GF-D8 (cell line): ENCODE measurements around the gene SLC15A4.
"Not testable (repeated sequence)": the region's sequence is repeated elsewhere in the genome, so short reads cannot be mapped to it uniquely, and the experiment has no call there.

Experiments used
- DNase-seq: peaks from one replicate; lab custom pipeline; 2025; lab: John Stamatoyannopoulos, UW

Gene SLC15A4

DNA sequence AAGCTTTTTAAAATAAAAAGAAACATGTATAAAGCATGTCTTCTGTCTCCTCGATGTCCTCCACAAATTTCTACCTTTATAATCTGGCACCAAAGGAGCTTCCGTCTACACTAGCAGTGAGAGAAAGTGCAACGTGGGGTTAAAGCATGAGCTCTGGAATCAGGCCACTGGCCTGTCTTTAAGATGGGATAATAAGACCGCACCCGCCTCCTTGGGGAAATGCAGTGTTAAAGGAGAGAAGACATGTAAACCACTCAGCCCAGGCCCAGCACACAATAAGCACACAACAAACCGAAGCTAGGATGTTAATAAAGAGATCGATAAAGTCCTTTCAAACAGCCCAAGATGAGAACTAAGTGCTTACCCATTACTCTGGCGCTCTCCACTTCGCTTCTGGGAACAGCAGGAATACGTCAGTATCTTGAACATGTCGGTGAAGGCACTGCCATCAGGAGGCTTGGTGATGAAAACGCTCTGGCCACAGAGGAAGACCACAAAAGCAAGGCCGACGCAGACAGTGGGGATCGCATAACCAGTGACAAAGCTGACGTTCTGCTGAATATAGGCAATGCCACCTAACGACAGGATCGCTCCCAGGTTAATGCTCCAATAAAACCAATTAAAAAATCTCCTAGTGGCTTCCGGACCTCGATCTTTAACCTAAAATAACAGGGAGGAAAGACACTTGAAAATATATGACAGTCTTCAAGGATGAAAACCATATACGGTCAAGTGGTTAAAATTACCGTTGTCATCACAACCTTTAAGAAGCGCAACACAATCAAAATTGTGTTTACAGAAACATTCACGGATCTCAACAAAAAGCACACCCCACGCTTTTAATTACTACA lies 9.1 kb downstream of the SLC15A4 start:
- no peak for DNase-seq

- DNase-seq, result no peak
Measured at GRCh38 chr12:128813883-128814282, 9.9 kb downstream of the SLC15A4 start.

GRCh38 chr12:128813392-128813791 lies 10.4 kb downstream of the SLC15A4 start:
- no peak for DNase-seq

DNA sequence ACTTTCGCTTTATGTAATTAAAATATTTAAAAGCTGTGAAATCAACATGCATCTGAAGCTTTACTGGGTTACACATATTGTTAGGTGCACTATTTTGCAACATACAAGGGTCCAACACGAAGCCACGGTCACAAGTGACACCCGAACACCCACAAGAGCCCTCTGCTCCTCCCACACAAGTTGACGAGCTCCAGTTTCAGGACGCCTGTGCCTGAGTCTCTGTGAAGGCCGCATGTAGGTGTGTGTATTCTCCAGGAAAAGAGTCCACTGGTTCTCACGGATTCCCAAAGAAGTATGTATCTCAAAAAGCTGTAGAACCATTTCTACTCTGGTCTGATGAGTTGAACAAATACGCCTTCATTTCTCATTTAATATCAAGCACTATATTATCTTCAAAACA lies 12.0 kb downstream of the SLC15A4 start:
- DNase-seq, result no peak

- no peak for DNase-seq
Measured at GRCh38 chr12:128810182-128811127, 13.3 kb downstream of the SLC15A4 start.

DNA sequence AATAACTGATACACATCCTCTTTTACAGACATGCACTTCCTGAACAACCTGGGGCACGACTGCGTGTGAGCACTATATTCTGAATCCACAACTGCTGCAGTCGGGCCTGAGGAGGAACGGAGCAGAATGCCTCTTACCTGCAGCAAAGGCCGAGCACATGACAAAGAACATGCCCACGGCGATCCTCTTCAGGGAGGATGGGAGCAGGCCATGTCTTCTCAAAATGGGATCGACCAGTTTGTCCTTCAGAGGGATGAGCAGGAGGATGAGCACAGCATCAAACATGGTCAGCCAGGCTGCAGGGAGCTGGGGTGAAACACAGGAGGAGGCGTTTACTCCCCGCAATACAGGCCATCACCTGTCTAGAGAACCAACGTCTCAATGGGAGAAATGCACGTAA lies 15.1 kb downstream of the SLC15A4 start:
- DNase-seq, result no peak

GRCh38 chr12:128807161-128807724 lies 16.5 kb downstream of the SLC15A4 start:
- no peak for DNase-seq

GRCh38 chr12:128806573-128806972 lies 17.2 kb downstream of the SLC15A4 start:
- no peak for DNase-seq

- DNase-seq, result not testable (repeated sequence)
Measured at GRCh38 chr12:128805406-128805805, 18.4 kb downstream of the SLC15A4 start.

GRCh38 chr12:128804762-128805161 lies 19.0 kb downstream of the SLC15A4 start:
- no peak for DNase-seq

- DNase-seq, result no peak
Measured at GRCh38 chr12:128803788-128804187, 20.0 kb downstream of the SLC15A4 start.

DNA sequence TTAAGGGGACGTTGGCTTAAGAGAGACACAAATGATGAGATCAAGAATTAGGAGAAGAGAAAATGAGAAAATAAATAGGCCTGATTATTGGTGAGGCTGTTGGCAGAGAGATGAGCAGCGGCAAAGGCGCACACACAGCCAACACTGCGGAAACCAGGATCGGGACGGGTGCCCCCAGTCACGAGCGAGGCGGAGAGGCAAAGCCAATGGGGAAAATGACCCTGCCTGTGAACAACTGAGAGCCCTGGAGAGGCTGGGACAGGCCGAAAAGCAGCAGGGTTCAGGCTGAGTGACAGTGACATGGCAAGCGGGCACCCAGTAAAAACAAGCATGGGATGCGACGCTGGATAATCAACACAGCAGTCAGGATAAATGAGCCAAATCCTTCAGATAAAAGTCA lies 21.0 kb downstream of the SLC15A4 start:
- no peak for DNase-seq

DNA sequence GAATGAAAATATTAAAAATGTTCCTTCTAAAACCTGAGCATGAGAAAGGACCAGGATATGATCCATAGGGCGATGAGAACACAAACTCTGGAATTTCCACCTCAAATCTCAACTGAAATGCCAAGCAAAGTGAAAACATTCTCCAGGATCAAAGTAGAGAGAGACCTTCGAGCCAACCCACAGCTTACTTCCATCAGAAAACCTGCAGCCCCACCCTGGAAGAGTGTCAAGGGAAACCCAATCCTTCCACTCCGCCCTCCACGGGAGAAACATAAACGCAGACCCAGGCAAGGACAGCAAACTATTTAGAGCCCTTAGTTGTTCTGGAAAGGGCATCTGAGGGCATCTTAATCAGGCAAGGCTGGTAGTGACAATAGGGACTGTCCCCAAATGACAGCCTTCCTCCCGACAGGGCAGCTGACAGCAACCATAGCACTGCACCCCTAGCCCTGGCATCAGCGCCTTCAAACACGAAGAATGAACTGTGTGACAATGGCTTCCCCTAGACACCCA lies 21.8 kb downstream of the SLC15A4 start:
- DNase-seq, result no peak

DNA sequence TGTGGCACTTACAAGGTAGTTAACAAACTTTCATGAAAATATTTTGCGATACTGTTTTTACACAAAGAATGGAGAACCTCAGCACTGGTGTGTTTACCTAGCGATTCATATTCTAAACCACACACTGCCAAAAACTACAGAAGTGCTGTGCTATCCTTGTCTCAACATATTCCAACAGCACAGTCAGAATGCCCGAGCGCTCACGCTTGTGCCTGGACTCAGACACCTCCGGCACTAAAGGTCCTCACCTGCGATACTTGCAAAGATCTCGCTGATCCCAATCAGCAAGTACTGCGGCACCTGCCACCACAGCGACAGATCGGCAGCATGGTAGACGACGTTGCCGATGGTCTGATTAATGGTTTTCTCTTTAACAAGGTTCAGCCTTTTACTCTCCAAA lies 23.2 kb downstream of the SLC15A4 start:
- no peak for DNase-seq

DNA sequence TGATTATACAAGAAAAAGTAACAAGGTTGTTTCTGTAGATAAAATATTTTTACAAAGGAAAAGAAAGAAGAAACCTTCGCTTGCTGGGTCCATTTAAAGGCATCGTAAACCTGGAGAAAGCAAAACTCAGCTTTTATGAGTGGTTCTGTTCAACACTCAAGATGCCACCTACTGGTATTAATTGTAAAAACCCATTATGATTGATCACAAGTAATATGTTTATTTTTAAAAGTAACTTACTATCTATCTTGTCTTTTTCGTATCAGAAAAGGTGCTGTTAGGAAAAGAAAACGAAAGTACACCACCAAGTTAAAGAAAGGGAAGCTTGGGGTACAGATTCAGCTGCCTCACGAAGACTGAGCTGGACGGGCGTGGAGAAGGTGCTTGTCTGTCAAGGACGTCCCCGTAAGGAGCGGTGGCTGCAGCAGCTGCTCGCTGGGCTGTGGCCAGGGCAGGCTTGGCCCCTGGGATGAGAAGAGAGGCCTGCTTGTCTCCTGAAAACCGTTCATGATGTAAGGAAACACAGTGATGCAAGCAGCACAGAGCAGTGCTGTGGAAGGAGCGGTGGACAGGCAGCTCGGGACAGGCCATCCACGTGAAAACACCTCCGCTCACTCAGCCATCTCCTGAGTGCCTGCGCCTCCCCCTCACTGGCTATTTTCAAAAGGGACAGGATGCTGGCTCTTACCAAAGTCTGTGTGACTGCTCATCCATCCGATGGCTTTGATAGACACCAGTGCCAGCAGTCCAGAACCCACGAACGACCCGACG lies 25.0 kb downstream of the SLC15A4 start:
- no peak for DNase-seq

GRCh38 chr12:128797119-128798118 lies 26.3 kb downstream of the SLC15A4 start:
- DNase-seq, result no peak

DNA sequence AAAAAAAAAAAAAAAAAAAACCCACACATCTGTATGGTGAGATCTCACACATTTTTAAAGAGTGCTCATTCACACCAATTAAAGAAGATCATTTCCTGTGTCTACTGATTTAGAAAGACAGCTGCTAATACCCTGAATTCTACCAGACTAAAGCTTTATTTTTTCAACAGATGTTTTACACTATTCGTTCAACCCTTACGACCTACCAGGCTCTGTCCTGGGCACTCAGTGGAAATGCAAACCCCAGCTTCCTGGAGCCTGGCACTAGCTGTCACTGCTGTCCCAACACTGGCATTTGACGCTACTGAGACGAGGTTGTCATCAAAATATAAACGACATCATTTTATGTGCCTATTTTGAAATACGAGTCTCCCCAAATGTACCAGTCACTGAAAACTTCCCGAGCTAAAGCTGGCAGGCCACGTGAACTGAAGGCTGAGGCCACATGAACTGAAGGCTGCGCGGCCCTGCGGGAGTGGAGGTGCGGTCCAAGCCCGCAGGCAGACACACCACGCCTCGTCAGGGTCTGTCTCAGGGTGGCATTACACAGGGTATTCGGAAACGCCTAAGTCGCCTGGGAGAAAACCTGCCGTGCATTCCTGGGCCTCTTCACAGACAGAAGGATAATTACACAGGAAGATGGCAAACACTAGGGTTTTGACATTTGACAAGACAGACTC lies 27.2 kb downstream of the SLC15A4 start:
- DNase-seq, result no peak

DNA sequence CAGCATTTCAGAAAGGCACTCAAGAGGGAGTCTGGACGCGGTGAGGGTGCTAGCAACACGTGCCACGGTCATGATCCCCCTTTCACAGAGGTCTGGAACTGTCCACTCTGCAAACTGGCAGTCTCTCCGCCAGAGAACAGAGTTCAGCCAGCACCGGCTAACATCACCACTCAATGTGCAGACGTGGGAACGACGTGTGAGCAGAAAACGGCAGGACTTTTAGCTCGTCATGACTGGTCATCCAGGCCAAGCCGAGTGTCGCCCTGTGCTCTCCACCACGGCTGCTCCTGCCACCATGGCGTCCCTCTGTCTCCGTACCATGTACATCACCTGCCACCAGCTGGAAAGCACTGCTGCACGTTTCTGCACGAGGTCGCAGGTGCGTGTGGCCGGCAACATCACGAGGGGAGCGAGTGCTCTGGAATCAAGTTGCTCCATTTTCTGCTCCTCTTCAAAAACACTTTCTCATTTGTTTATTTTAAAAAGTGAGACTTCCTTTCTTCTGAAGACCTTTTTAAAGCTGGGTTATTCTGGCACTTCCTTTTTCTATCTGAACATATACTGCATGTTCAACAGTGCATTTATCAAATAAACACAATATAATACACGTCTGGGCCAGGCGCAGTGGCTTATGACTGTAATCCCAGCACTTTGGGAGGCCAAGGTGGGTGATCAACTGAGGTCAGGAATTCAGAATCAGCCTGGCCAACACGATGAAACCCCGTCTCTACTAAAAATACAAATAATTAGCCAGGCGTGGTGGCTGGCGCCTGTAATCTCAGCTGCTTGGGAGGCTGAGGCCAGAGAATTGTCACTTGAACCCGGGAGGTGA lies 28.0 kb downstream of the SLC15A4 start:
- no peak for DNase-seq
